ENCODE results near the gene MAD2L1BP.
"Not testable (repeated sequence)": the region's sequence is repeated elsewhere in the genome, so short reads cannot be mapped to it uniquely, and the experiment has no call there.

MAD2L1BP gene

DNA sequence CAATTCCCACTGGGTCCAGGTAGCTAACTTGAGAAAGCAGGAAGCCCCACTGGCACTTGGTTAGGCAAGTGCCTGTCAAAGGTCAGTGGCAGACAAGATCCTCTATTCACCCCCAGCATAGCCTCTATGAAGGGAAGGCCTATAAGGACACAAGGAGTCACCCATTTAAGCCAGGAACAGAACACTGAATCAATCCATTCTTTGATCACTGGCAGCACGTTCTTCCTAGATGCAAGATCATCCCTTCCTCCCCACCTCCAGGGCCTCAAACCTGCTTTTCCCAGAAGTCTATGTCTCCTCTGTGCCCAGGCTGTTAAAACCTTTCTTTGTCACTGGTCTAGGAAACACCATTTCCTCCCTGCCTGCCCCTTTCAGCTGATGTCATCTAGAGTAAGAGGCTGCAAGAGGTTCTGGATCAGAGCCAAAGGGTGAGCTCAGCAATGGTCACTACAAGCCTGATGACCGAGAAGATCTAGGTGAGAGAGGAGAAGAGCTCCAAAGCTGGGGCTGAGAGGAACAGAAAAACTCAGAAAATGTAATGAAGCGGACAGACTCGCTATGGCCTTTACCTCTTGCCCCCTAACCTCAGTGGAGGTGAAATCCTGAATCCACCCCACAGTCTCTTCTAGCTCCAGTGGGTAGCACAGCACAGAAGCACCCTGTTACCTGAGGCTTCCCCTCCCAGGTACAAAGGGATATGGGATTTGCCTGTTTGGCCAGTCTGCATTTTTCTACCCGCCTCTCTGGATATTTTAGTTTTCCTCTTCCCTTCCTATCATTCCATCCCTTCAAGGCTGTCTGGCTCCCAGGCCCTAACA is 8.4 kb upstream of the MAD2L1BP start:
- DNase-seq: no peak

DNA sequence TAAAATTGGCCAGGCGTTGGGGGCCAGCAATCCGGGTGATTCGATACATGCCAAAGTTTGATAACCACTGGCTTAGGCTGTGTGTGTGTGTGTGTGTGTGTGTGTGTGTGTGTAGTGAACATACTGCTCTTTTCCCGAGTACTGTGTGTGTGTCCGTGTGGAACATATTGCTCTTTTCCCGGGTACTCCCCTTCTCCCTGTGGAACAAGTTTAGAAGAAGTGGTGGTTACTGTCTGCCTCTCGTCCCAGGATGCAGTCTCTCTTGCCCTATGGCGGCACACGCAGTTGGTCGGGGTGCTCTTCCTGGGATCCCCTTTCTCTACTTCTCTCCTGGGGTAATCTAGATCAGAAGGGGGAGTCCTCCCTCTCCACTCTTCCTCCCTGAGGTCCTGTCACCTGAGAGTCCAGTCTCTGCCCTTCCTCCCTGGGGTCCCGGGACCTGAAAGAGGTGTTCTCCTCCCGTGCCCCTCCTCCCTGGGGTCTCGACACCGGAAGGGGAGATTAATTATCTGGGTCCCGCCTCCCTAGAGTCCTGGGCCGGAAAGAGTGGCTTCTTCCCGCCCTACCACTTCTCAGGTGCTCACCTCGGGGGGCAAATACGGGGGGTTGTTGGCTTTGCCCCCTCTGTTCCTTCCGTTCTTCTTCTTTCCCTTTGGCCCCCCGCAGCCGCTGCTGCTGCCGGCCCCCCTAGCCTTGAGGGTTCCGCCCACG is 7.1 kb upstream of the MAD2L1BP start:
- DNase-seq: peak; percentile 38 to 42

DNA sequence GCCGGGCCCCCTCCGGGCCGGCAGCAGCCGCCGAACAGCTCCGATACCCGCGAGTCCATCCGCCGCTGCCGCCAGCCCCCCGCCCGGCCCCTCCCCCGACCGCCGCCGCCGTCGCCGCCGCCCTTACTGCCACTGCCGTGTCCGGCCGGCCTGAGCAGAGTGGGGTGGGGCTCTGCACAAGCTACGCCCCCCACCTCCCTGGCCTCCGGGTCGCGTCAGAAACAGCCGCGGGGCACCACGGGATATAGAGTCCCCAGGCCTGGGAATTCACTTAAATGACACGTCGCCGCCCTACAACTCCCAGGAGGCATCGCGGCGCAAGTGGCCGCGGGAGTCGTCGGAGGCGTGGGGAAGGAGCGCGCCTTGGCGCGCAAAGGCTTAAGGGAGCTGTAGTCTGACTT is 6.5 kb upstream of the MAD2L1BP start, which contains the start of gene GTPBP2:
GTPBP2 (minus strand) TSS at position 161 of the 401 bp plus-strand sequence; CDS start at position 59, 102 bp downstream.
- DNase-seq: peak; percentile 91 to 98

DNA sequence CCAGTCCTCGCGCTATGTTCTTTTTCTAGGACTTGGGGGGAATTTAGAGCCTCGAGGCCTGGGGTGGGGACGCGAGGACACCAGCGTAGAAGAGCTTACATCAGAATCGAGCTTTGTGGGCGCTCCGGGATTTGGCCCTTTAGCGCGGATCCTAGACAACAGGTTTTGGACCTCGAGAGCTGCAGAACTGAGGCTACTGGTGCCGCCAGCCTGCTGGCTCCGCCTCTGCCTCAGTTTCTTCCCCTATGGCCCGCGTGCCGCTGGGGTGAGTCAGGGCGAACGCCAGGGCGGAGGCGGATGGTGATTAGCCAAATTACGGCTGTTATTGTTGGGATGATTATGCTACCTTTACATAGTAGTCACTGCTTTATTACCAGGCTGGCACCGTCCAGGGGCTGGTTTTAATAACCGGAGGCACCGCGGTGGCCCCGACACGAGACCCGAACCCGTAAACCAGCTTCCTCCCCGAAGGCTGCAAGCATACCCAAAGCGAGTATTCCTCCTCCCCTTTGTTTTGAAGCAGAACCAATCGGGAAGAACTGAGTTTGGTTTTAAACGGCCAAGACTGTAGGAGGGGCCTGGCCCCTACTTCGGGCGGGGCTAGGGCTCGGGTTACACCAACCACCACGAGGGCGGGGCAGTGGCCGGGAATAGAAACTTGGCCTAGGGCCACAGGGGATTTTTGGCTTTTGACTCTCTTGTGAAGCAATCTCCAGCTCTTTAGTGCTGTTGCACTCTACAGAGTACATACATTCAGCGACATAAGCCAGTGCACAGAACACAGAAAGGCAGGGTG is 5.9 kb upstream of the MAD2L1BP start:
- DNase-seq: peak; percentile 73 to 83

DNA sequence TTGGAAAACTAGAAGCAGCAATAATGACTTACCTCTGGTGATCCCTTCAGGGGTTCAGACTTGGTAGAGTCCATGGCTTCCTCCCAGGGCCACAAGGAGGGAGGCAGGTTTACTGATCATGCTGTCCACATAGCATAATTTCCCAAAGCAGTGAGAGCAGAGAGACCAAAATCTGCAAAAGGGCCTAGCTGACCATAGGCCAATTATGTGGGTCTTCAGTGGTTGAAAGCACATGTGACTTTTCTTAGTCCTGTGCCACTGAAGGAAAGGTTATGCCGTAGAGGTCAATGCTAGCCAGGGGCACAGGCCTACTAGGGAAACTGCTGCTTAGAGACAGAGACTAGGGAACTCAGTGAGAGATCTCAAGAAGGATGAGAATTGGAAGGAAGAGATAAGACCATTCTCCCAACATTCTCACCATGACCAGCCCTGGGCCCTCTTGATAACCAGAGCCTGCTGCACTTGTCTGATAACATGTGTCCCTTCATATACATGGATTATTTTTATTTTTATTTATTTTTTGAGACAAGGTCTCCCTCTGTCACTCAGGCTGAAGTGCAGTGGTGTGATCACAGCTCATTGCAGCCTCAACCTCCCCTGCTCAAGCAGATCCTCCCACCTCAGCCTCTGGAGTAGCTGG is 4.5 kb upstream of the MAD2L1BP start:
- DNase-seq: no peak

DNA sequence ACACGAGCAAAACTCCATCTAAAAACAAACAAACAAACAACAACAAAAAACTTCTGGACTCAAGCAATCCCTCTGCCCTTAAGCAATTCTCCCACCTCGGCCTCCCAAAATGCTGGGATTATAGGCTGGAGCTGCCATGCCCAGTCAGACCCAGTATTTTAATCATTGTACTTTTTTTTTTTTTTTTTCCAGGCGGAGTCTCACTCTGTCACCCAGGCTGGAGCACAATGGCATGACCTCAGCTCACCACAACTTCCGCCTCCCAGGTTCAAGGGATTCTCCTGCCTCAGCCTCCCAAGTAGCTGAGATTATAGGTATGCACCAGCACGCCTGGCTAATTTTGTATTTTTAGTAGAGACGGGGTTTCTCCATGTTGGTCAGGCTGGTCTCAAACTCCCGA is 2.6 kb upstream of the MAD2L1BP start:
- DNase-seq: not testable (repeated sequence)

DNA sequence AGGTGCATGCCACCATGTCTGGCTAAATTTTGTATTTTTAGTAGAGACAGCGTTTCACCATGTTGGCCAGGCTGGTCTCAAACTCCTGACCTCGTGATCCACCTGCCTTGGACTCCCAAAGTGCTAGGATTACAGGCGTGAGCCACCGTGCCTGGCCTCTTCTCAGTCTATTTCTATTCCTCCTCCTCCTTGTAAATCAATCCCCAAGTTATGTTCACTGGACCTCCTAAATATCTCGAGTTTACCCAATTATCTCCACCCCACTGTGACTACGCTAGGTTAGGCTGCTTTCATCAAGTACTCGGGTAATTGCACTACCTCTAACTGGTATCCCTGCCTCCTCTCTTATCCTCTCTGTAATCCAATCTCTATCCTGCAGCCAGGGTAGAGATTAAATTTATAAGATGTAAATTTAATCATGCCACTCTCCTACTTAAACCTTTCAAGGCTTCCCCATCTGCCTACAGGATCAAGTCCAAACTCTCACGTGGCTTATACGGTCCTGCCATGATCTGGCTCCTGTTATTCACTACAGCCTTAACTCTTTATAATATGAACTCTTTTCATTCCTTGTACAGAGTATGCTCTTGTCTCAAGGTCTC is 837 bp upstream of the MAD2L1BP start:
- DNase-seq: no peak

DNA sequence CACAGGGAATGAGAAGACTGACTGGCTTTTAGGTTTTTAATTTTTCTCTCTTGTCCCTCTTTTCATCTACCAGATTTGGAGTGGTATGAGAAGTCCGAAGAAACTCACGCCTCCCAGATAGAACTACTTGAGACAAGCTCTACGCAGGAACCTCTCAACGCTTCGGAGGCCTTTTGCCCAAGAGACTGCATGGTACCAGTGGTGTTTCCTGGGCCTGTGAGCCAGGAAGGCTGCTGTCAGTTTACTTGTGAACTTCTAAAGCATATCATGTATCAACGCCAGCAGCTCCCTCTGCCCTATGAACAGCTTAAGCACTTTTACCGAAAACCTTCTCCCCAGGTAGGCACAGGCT is 644 bp downstream of the MAD2L1BP start:
- DNase-seq: no peak

DNA sequence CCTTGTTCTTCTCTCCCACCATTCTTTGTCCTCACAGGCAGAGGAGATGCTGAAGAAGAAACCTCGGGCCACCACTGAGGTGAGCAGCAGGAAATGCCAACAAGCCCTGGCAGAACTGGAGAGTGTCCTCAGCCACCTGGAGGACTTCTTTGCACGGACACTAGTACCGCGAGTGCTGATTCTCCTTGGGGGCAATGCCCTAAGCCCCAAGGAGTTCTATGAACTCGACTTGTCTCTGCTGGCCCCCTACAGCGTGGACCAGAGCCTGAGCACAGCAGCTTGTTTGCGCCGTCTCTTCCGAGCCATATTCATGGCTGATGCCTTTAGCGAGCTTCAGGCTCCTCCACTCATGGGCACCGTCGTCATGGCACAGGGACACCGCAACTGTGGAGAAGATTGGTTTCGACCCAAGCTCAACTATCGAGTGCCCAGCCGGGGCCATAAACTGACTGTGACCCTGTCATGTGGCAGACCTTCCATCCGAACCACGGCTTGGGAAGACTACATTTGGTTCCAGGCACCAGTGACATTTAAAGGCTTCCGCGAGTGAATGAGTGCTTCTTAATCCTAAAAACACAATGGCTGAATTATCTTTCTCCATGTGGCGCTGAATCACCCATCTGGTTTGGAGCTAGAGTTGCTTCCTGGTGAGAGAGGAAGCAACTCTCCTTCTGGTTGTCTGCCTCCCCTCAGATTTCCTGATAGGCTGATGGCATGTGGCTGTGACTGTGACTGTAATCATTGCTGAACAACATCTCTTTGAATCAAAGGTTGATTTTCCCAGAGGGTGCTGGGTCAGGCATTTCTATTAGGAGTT is 4.6 kb downstream of the MAD2L1BP start:
- no peak for DNase-seq

DNA sequence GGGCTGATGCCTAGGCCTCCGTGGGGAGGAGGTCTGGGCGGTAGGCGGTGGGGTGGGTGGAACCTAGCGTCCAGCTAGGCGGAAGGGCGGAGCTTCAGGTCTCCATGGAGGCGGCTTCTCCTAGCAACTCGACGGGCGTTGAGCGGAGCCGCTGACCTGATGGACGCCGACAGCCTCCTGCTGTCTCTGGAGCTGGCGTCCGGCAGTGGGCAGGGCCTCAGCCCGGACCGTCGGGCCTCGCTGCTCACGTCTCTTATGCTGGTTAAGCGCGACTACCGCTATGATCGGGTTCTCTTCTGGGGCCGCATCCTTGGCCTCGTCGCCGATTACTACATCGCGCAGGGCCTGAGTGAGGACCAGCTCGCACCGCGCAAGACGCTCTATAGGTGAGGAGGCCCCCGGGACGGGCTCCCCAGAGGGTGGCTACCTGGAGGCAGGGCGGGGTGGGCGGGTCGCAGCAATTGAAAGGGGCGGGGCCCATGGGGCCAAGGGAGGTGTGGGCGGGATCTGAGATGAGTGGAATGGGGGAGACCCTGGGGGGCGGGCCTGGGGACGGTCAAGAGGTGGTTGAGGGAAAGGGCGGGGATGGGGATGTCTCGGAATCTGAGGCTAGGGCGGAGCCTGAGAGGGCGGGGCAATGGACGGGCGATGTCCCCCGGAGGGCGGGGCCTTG is 9.4 kb downstream of the MAD2L1BP start, which contains the start of gene RSPH9:
RSPH9 (plus strand) TSS at position 97 of the 673 bp plus-strand sequence; CDS start at position 160, 63 bp downstream.
- DNase-seq: peak; percentile 60 to 63

DNA sequence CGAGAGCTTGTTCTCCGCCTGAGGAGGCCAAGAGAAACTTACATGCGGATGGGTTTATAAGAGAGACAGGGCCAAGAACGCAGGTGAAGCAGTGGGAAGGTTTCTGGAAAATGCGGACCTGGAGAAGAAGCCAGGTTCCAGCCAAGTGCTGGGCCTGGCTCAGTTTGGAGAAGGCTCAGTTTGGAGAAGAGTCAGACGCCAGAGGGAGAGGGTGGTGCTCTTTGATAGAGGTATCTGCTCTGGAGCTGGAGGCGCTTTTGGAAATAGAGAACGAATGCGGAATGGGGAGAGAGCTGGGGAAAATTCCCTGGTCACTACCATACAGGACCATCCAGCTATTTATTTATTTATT is 9.9 kb downstream of the MAD2L1BP start:
- no peak for DNase-seq

DNA sequence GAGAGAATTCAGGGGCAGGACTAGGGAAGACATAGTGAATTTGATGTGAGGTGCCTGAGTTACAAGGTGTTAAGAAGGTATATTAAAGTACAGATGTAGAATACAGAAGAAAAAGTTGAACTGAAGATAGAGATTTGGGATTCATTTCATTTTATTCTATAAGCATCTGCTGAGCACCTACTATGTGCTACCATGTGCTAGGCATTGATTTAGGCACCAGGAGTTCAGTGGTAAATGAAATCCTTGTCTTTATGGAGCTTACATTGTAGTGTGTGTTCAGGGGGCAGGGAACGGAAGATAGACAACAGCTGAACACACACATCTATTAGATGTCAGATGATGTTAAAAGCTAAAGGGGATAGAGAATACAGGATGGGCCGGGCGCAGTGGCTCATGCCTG is 12.0 kb downstream of the MAD2L1BP start:
- no peak for DNase-seq

DNA sequence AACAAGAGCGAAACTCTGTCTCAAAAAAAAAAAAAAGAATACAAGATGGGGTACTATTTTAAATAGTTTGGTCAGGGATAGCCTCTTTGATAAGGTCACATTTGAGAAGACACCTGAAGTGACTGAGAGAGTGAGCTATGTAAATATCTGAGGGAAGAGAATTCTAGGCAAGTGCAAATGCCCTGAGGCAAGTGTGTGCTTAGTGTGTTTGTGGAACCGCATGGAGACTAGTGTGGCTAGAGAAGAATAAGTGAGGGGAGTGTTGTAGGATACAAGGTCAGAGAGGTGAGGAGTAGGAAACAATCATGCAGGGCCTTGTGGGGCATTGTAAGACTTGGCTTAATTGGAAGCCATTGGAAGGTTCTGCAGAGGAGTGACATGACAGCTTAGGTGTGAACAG is 12.6 kb downstream of the MAD2L1BP start:
- no peak for DNase-seq

DNA sequence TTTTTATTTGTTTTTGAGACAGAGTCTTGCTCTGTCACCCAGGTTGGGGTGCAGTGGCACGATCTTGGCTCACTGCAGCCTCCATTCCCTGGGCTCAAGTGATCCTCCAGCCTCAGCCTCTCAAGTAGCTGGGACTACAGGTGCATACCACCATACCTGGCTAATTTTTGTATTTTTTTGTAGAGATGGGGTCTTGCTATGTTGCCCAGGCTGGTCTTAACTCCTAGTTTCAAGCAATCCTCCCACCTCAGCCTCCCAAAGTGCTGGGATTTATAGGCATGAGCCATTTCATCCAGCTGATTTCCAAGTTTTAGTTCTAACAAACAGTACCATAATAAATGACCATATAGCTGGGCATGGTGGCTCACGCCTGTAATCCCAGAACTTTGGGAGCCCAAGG is 17.2 kb downstream of the MAD2L1BP start:
- not testable (repeated sequence) for DNase-seq

DNA sequence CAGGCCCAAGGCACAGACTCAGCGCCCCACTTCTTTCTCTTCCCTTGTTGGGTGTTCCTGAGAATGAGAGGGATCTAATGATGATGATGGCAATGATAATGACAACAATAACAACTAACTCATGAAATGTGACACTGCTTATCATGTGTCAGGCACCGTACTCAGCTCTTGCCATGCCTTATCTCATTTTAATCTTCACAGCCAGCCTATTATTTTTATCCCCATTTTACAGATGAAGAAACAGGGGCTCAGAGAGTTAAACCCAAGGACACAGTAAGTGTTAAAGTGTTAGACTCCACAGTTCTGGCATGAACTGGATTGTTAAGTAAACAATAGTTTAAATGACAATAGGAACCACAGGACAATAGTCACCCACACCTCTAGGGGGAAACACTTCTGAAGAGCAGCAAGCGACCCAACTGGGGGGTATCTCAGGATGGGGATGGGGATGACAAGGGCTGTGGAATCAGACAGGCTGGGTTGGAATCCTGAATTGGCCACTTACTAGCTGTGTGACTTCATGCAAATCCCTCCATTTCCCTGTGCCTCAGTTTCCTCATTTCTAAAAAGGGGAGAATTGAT is 21.7 kb downstream of the MAD2L1BP start:
- no peak for DNase-seq

DNA sequence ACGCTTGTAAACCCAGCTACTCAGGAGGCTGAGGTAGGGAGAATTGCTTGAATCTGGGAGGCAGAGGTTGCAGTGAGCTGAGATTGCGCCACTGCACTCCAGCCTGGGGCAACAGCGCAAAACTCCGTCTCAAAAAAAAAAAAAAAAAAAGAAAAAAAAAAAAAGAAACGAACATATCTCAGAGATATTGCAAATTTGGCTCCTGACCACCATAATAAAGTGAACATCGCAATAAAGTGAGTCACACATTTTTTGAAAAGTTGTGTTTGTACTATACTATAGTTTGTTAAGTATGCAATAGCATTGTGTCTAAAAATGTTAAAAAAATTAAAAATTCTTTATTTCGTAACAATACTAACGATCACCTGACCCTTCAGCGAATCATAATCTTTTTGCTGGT is 22.5 kb downstream of the MAD2L1BP start:
- no peak for DNase-seq

DNA sequence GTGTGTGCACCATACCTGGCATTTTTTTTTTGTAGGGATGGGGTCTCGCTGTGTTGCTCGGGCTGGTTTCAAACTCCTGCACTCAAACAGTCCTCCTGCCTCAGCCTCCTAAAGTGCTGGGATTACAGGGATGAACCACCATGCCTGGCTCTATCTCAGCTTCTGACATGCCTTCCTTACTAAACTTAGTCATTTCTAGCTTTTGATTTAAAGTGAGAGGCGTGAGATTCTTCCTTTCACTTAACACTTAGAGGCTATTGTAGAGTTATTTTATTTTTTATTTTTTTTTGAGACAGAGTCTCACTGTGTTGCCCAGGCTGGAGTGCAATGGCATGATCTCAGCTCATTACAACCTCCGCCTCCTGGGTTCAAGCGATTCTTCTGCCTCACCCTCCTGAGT is 27.3 kb downstream of the MAD2L1BP start:
- DNase-seq: not testable (repeated sequence)

DNA sequence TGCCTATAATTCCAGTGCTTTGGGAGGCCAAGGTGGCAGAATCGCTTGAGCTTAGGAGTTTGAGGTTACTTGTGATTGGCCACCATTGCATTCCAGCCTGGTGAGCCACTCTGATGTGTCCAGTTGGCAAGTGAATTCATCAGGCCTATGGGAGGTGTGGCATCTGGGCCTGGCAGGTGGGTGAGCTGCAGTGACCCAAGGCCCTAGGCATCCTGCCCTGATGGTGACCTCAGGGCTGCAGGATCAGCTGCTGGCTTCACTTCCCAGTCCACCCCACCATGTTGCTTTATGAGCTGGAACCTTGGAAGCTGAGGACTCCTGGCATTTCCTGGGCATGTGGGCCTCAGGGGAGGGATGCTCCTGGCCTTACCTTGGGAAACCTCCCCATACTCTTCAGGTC is 29.7 kb downstream of the MAD2L1BP start:
- no peak for DNase-seq

DNA sequence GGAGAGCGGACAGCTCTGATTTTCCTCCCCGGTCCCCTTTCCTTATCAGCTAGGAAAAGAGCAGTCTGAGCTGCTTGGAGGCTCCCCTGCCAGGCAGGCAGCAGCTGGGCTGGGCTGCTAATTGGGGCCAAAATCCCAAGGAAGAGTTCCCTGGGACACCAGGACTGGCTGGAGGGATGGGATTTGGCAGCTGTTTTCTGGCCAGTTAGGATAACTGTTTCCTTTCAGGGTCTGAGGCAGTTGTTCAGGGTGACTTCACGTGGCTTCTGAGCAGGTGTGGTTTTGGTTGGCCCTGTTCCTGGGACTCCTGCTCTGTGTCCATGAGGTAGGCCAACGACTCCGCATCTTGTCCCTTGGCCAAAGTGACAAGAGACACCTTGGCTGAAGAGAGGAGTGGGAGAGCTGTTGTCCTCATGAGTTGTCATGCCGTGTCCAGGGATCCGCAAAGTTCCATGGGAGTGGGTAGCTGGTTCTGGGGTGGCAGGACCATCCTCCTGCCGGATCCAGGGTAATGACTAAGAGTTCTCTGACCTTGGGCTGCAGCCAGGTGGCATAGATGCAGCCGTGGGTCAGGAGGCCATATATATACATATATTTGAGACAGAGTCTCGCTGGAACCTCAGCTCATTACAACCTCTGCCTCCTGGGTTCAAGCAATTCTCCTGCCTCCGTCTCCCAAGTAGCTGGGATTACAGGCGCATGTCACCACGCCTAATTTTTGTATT is 30.7 kb downstream of the MAD2L1BP start:
- DNase-seq: no peak
